Erythroblast (primary cell): Measurements from ENCODE around the gene RIPK4.
"Not testable (repeated sequence)": the region's sequence is repeated elsewhere in the genome, so short reads cannot be mapped to it uniquely, and the experiment has no call there.

Source experiments
- DNase-seq, 2 experiments: peaks; one replicate each; lab custom pipeline; 2025; lab: John Stamatoyannopoulos, UW
- GATA1 ChIP-seq: IDR thresholded peaks from 2 replicates; pipeline ENCODE4 v1.6.1; 2011; ENCODE audit warnings: low read depth, mild to moderate bottlenecking, control low read depth, low read length, moderate library complexity
- POLR2A ChIP-seq: IDR thresholded peaks from 2 replicates; pipeline ENCODE4 v1.6.1; 2011; ENCODE audit warnings: mild to moderate bottlenecking, low read length

Gene RIPK4

GRCh38 chr21:41737651-41738324 is 29.1 kb downstream of the RIPK4 start:
- DNase-seq = no peak
- TF ChIP-seq POLR2A (no peak), GATA1 (no peak)

- TF ChIP-seq GATA1 = no peak
- no peak for TF ChIP-seq POLR2A
- no peak for DNase-seq
Measured at GRCh38 chr21:41736423-41736822, 30.4 kb downstream of the RIPK4 start.

DNA sequence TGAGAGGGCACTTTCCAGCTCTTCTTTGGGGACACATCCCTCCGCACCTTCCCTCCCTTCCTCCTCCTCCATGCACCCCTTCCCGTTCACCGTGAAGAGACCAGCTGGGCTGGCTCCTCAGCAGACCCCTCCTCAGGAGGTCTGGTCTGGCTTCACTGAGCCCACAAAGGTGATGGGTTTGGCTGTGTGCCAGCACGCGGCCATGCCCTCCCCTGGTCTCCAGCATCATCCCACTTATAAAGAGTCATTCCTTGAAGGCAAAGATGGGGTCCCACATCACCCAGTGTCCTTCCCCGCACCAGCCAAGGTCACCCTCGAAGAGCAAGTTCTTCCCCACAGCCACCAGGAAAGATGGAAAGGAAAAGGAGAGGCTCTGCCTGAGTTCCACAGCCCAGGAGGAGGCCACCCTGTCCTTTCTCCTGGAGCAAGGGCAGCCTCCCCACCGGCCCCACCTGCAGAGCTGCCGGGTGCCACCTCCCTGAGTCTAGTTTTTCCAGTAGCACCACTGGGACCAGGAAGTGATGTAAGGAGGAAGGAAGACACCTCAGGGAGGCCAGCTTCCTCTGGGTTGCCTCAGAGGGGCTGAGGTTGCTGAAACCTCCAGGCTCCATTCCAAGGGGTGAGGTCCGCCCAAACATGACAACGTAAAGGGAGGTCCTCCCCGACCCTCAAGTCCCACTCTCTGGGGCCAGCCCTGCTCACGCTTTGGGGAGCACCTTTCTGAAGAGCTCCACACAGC is 32.7 kb downstream of the RIPK4 start:
- TF ChIP-seq POLR2A = no peak
- TF ChIP-seq GATA1 = no peak
- no peak for DNase-seq

DNA sequence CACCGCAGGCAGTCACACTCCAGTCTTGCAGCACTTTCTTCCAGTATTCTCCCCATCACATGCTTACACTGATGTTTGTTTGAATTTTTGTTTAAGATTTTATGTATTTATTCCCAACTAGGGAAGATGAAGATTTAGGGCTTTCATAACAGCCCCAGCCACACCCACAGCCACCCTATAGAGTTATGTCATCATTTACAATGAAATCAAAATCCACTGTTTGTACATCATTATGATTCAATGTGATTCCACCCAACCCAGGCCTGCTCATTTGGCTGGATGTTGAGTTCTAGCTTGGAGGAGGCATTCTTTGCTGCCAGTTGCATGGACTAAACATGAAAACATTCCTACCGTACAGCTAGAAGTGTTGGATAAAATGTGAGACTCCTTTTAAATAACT is 35.8 kb downstream of the RIPK4 start:
- no peak for DNase-seq
- TF ChIP-seq POLR2A (no peak), GATA1 (no peak)

DNA sequence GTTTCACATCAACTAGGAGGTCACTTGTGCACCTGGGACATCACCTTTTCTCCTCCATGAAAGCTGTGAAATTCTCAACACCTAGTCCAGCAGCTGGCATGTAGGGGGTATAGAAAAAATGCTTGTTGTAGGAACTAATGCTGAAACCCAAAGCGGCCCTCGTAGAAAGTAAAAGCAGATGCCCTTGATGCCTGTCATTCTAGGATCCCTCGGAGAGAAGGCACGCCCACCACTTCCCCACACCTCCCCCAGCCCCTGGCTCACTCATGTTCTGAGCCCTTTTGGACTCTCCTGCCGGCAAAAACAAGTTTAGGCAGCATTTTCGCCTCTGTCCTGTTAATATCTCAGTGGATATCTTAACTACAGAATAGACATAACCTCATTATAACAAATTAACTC is 36.5 kb downstream of the RIPK4 start:
- DNase-seq = no peak
- TF ChIP-seq GATA1 (no peak), POLR2A (no peak)

DNA sequence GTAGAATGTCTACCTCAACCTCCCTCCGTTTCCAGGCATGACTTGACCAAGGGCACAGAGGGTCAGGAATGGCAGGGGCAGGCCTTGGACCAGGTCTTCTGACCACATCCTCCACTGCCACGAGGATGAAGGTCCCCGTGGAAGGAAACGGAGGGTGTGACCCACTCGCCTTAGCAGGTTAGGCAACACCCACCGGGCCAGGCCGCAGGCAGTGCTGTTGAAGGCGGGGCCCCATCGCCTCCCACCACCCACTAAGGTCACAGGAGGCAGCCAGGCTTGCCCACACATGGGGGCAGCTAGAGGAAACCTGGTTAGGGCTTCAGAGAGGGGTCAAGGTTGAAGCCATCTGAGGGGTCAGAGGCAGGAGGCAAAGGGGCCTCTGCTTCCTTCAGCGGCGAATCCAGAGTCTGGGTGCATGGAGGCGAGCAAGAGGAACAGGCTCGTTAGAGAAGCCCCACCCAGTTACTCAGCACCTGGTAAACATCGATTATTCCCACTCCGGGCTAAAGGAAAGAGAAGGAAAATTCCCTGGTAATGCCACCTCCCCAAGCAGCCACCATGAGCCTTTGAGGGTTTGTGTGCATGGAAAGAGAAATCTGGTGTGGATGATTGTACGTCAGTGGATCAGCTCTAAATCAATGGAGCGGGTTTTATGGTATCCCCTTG is 37.0 kb downstream of the RIPK4 start:
- TF ChIP-seq POLR2A (no peak), GATA1 (no peak)
- no peak for DNase-seq

DNA sequence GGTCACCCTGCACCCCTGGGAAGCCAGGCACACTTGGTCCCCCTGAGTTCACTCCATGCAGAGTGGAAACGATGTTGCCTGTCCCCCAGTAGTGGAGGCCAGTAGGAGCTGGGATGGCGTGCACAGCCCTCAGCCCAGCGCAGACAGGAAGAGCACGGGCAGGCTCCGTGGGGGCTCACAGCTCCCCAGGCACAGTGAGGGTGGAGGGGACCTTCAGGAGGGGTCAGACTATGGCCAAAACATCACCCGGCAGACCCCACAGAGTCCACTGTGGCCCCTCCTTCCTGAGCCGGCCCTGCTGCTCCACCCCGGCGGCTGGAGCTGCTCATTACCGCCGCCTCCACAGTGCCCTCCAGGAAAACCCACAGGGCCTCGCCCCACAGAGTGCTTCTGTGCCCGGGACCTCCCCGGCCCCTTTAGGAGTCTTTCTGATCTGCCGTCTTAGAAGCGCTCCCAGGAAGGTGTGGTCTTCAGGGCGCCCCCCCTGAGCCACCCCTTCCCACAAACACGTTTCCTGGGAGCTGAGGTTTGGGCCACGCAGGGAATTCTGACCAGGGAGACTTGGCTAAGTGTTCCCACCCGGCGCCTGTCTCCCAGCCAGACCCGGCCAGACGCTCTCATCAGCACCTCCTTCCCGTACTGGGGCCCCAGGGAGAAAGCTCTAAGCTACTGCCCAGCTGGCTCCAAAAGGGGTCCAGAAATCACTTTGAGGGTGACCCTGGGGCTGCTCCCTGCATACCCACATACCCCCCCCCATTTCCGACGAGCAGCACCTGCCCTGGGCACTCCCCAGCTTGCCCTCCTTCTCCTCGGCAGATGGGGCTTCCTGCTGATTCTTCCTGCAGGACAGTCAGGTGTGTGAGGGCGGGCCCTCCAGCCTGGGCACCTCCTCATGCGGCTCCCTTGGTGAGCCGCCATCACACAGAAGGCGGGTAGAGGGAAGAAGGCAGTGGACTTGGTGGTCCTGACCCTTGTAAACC is 38.8 kb downstream of the RIPK4 start:
- no peak for TF ChIP-seq GATA1
- TF ChIP-seq POLR2A = no peak
- DNase-seq = no peak

- DNase-seq = no peak
- TF ChIP-seq GATA1 (no peak), POLR2A (no peak)
Measured at GRCh38 chr21:41726970-41727783, 39.7 kb downstream of the RIPK4 start.

GRCh38 chr21:41726630-41726969 is 40.3 kb downstream of the RIPK4 start:
- no peak for DNase-seq
- TF ChIP-seq GATA1 (no peak), POLR2A (no peak)

DNA sequence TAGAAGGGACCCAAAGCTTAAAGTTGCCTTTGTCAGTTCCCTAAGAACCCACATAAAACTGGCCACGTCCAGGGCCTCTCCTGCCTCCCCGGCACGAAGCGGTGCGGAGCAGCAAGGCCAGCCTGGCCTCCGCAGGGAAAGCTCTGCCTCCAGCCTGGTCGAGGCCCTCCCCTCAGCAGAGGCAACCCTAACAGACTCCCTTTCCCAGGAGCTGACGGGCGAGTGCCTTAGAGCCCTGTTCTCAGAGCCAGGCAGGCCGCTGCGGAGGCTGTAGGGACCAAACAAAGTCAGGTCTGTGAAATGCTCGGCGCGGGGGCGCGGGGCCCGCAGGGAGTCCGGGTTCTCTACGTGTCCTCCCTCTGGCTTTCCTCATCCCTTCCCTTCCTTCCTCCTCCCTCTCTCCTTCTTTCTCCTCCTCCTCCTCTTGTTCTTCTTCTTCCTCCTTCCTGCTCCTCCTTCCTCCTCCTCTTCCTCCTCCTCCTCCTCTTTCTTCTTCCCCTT is 40.7 kb downstream of the RIPK4 start:
- TF ChIP-seq GATA1 = no peak
- TF ChIP-seq POLR2A = no peak
- no peak for DNase-seq

DNA sequence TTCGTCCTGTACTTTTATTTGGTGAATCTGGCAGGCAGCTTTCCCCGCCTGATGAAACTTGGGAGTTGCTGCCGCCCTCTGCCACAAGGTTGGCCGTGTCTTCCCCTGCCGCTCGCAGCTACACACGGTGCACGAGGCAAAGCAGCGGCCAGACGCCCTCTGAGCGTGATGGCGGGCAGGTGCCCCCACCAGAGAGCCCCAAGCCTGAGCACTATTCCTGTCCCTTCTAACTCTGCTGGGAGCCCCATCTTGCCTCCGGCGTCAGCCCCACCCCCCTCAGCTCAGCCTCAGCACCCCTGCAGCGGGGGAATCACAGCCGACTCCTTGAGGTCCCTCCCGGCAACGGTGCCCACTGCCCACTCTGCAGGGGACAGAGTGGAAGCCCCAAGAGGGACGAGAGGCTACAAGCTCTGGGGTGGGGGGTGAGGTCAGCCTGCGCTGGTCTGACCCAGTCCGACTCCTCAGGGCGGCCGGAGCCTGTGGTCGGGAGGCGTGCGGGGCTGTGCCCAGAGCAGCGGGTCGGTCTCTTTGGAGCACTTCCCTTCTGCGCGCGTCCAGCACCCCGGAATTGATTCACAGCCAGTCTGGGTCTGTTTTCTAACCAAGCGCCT is 41.3 kb downstream of the RIPK4 start:
- no peak for TF ChIP-seq GATA1
- TF ChIP-seq POLR2A = no peak
- no peak for DNase-seq

- not testable (repeated sequence) for DNase-seq
Measured at GRCh38 chr21:41723835-41724234, 43.0 kb downstream of the RIPK4 start.
